Fibroblast of lung (primary cell): ENCODE results near the gene ANKRD22. TPM values are rescaled to one million over a fixed set of nuclear protein-coding genes. Genes with fewer than 3 reads are reported as not detected.
A peak's percentile ranks its signal among the peaks of the same experiment; 100 is the strongest.

ENCODE experiments used
- DNase-seq, 2 donors: peaks; one replicate each; pipeline versions ENCODE4 v3.0.0 to v3.0.0-alpha.2; 2010; ENCODE audit warnings: low read depth in 2 of 2
- H2AFZ ChIP-seq: 2 replicates; pipeline ENCODE4 v1.5.1; 2012; ENCODE audit warnings: low read length, control low read depth, inconsistent platforms
- H3K27ac ChIP-seq: 2 replicates; pipeline ENCODE4 v1.5.1; 2011; ENCODE audit warnings: low read length, control low read depth; ENCODE audit not compliant: insufficient read depth
- H3K27me3 ChIP-seq: 2 replicates; pipeline ENCODE4 v1.5.1; 2011; ENCODE audit warnings: mild to moderate bottlenecking, low read length; ENCODE audit not compliant: control insufficient read depth, insufficient read depth
- H3K36me3 ChIP-seq: 2 replicates; pipeline ENCODE4 v1.5.1; 2011; ENCODE audit warnings: low read length; ENCODE audit not compliant: control insufficient read depth, insufficient read depth
- H3K4me1 ChIP-seq: 2 replicates; pipeline ENCODE4 v1.5.1; 2011; ENCODE audit warnings: low read length; ENCODE audit not compliant: control insufficient read depth, insufficient read depth; ENCODE audit errors: extremely low read depth
- H3K4me2 ChIP-seq: 2 replicates; pipeline ENCODE4 v1.5.1; 2011; ENCODE audit warnings: low read length, control low read depth; ENCODE audit not compliant: insufficient read depth; ENCODE audit errors: extremely low read depth
- H3K4me3 ChIP-seq, 4 experiments: fragments of 200-600 bp in 1 of 4; sonication (generic) in 1 of 4; replicated peaks in 1 of 4; 2 replicates each; pipeline ENCODE4 v1.5.1; 2011 to 2016; ENCODE audit warnings: low read length in 4 of 4, low read depth in 3 of 4, mild to moderate bottlenecking in 3 of 4, control low read depth in 2 of 4, inconsistent platforms in 1 of 4, mixed read lengths in 1 of 4; ENCODE audit not compliant: insufficient read depth in 1 of 4; ENCODE audit errors: control extremely low read depth in 1 of 4
- H3K79me2 ChIP-seq: 2 replicates; pipeline ENCODE4 v1.5.1; 2012; ENCODE audit warnings: mild to moderate bottlenecking, low read length, inconsistent platforms; ENCODE audit not compliant: control insufficient read depth, insufficient read depth
- H3K9ac ChIP-seq: 2 replicates; pipeline ENCODE4 v1.5.1; 2011; ENCODE audit warnings: mild to moderate bottlenecking, low read length, control low read depth; ENCODE audit not compliant: insufficient read depth
- H3K9me3 ChIP-seq: 2 replicates; pipeline ENCODE4 v1.5.1; 2012; ENCODE audit warnings: low read depth, low read length; ENCODE audit not compliant: control insufficient read depth, insufficient read depth
- H4K20me1 ChIP-seq: 2 replicates; pipeline ENCODE4 v1.5.1; 2011; ENCODE audit warnings: low read length; ENCODE audit not compliant: control insufficient read depth, insufficient read depth; ENCODE audit errors: extremely low read depth
- CTCF ChIP-seq, 2 donors: IDR thresholded peaks in 1 of 2; conservative IDR thresholded peaks in 1 of 2; 1 replicate in 1 of 2; 2 replicates in 1 of 2; pipeline ENCODE4 v1.5.1; 2011 to 2012; ENCODE audit warnings: low read length in 2 of 2, control low read depth in 1 of 2, inconsistent platforms in 1 of 2, low read depth in 1 of 2, mild to moderate bottlenecking in 1 of 2
- EZH2 ChIP-seq: IDR thresholded peaks from 2 replicates; pipeline ENCODE4 v1.5.1; 2012; ENCODE audit warnings: low read length, control low read depth, mild to moderate bottlenecking; ENCODE audit errors: missing control alignments
- polyA minus RNA-seq: library from RNA; depleted of rRNA, polyadenylated mRNA; stranded (reverse); fragments of >200 nt; gene quantifications from 2 replicates; pipeline ENCODE4 v1.2.3, GENCODE V29; 2011; ENCODE audit warnings: low replicate concordance
- polyA plus RNA-seq, 2 donors: library from polyadenylated mRNA; depleted of rRNA in 1 of 2; stranded (reverse) in 1 of 2; unstranded in 1 of 2; fragments of >200 nt; gene quantifications; 2 replicates each; pipeline ENCODE4 v1.2.1, GENCODE V29; 2011 to 2012; ENCODE audit warnings: missing spikeins in 1 of 2
- total RNA-seq: library from RNA; depleted of rRNA; stranded (reverse); fragments of >200 nt; gene quantifications from 2 replicates; pipeline ENCODE4 v1.2.1, GENCODE V29; 2014

ANKRD22 gene
- total RNA-seq = under 0.01 and 0.17 TPM in 2 replicates
- polyA plus RNA-seq = not detected in 2 replicates
- polyA plus RNA-seq (2012) = not detected in 2 replicates
- not detected in 2 replicates for polyA minus RNA-seq

- no peak within 1 kb of the TSS for H3K27ac ChIP-seq
- peaks cover 2% of the 10 kb centered on the region for H3K4me1 ChIP-seq
- H3K4me2 ChIP-seq = no peak within 1 kb of the TSS
- no peak within 1 kb of the TSS for H3K4me3 ChIP-seq
- H3K36me3 ChIP-seq = no peaks in the 10 kb centered on the region
- no peaks in the 10 kb centered on the region for H4K20me1 ChIP-seq
- no peaks in the 10 kb centered on the region for H3K79me2 ChIP-seq
- H3K27me3 ChIP-seq = no peaks in the 10 kb centered on the region
- H2AFZ ChIP-seq = no peak within 1 kb of the TSS
- H3K9me3 ChIP-seq = no peaks in the 10 kb centered on the region
- TF ChIP-seq EZH2 = no peak
- no peak for TF ChIP-seq CTCF (conservative IDR thresholded peaks at IDR 0.05 in 1 of 2, IDR thresholded peaks at IDR 0.05 in 1 of 2; ENCODE audit: low read depth in 1 of 2, low read length in 2 of 2)
- no peak within 1 kb of the TSS for H3K9ac ChIP-seq
- peak; percentile 57 to 61 for DNase-seq
These were observed at the start of gene ANKRD22 for GRCh38 chr10:88851706-88852105. Gene ANKRD22 (minus strand): TSS chr10:88851844. CDS start chr10:88851607, 237 bp downstream.

DNA sequence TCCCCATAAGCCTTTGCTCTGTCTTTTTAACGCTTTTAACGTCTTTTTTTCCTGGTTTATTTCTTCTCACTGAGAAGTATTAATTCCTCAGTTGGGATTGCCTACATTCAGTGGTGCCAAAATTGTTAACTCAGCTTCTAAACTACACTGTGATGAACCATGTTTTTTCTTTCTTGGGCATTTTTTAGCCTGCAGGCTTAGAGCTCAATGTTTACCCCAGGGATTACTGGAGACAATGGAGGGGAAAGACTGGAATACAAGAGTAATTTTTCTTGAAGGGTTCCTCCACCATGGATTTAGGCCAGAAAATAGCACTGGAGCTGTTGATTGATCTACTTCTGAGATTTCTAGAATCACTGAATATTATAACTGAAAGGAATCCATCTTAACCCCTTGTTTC is 48.2 kb upstream of the ANKRD22 start:
- Histone ChIP-seq H3K4me2 (no peak overlapping the region), H3K27ac (no peak overlapping the region), H2AFZ (no peak overlapping the region), H3K4me3 (no peak overlapping the region), H3K4me1 (peaks cover 34% of the 10 kb centered on the region), H3K27me3 (no peaks in the 10 kb centered on the region), H3K79me2 (peaks cover 65% of the 10 kb centered on the region), H3K9me3 (no peaks in the 10 kb centered on the region), H3K36me3 (peaks cover 7% of the 10 kb centered on the region), H3K9ac (no peak overlapping the region), H4K20me1 (no peaks in the 10 kb centered on the region)
- no peak for DNase-seq
- TF ChIP-seq EZH2 = no peak
- TF ChIP-seq CTCF (conservative IDR thresholded peaks at IDR 0.05 in 1 of 2, IDR thresholded peaks at IDR 0.05 in 1 of 2; ENCODE audit: low read depth in 1 of 2, low read length in 2 of 2) = no peak

- no peaks in the 10 kb centered on the region for H3K9me3 ChIP-seq
- H3K79me2 ChIP-seq = peaks cover 74% of the 10 kb centered on the region
- H2AFZ ChIP-seq = no peak overlapping the region
- no peaks in the 10 kb centered on the region for H4K20me1 ChIP-seq
- H3K9ac ChIP-seq = no peak overlapping the region
- H3K4me2 ChIP-seq = no peak overlapping the region
- H3K36me3 ChIP-seq = peaks cover 2% of the 10 kb centered on the region
- H3K27me3 ChIP-seq = no peaks in the 10 kb centered on the region
- no peak overlapping the region for H3K27ac ChIP-seq
- no peak for DNase-seq
- no peak overlapping the region for H3K4me3 ChIP-seq
- peaks cover 36% of the 10 kb centered on the region for H3K4me1 ChIP-seq
- no peak for TF ChIP-seq EZH2
- no peak for TF ChIP-seq CTCF (conservative IDR thresholded peaks at IDR 0.05 in 1 of 2, IDR thresholded peaks at IDR 0.05 in 1 of 2; ENCODE audit: low read depth in 1 of 2, low read length in 2 of 2)
These were observed 47.1 kb upstream of the ANKRD22 start for GRCh38 chr10:88898727-88899126.
